NCI-H146 (cell line): ENCODE measurements around the gene SRRM5.
A peak's percentile ranks its signal among the peaks of the same experiment; 100 is the strongest.
"Not testable (repeated sequence)": the region's sequence is repeated elsewhere in the genome, so short reads cannot be mapped to it uniquely, and the experiment has no call there.

Experiments
- DNase-seq: peaks from one replicate; lab custom pipeline; 2025; lab: John Stamatoyannopoulos, UW

Gene SRRM5

GRCh38 chr19:43611788-43612187, at the start of gene SRRM5:
Gene SRRM5 (plus strand): TSS chr19:43612088. CDS start chr19:43612122, 34 bp downstream.
- no peak for DNase-seq

- no peak for DNase-seq
Observed at GRCh38 chr19:43562226-43562697, 49.6 kb upstream of the SRRM5 start.

GRCh38 chr19:43562698-43563241, 49.1 kb upstream of the SRRM5 start:
- DNase-seq: peak; percentile 63

GRCh38 chr19:43563816-43564457, 48.0 kb upstream of the SRRM5 start:
- DNase-seq: no peak

- DNase-seq: no peak
Observed at GRCh38 chr19:43564800-43565199, 47.1 kb upstream of the SRRM5 start.

GRCh38 chr19:43569657-43570056, 42.2 kb upstream of the SRRM5 start:
- DNase-seq: no peak

GRCh38 chr19:43570174-43570791, 41.6 kb upstream of the SRRM5 start:
- DNase-seq: peak; percentile 94

- DNase-seq: peak; percentile 44
Observed at GRCh38 chr19:43572171-43572588, 39.7 kb upstream of the SRRM5 start.

- no peak for DNase-seq
Observed at GRCh38 chr19:43574424-43575155, 37.3 kb upstream of the SRRM5 start.

GRCh38 chr19:43575156-43575950, 36.5 kb upstream of the SRRM5 start, which contains the start of the genes PINLYP and XRCC1:
Gene PINLYP (plus strand): TSS chr19:43575801. CDS start chr19:43577192, 1,391 bp downstream.
Gene XRCC1 (minus strand): TSS chr19:43575527. CDS start chr19:43575458, 69 bp downstream.
- DNase-seq: peak; percentile 99

- DNase-seq: peak; percentile 88
Observed at GRCh38 chr19:43575955-43576878, 35.7 kb upstream of the SRRM5 start.

- no peak for DNase-seq
Observed at GRCh38 chr19:43578787-43579186, 33.1 kb upstream of the SRRM5 start.

GRCh38 chr19:43581467-43581866, 30.4 kb upstream of the SRRM5 start:
- no peak for DNase-seq

- no peak for DNase-seq
Observed at GRCh38 chr19:43582495-43582894, 29.4 kb upstream of the SRRM5 start.

GRCh38 chr19:43584484-43584883, 27.4 kb upstream of the SRRM5 start:
- DNase-seq: no peak

- DNase-seq: no peak
Observed at GRCh38 chr19:43586346-43586745, 25.5 kb upstream of the SRRM5 start.

GRCh38 chr19:43587029-43587428, 24.9 kb upstream of the SRRM5 start:
- not testable (repeated sequence) for DNase-seq

- DNase-seq: no peak
Observed at GRCh38 chr19:43589277-43589676, 22.6 kb upstream of the SRRM5 start.

GRCh38 chr19:43589678-43590077, 22.2 kb upstream of the SRRM5 start:
- DNase-seq: no peak
